ENCODE results near the gene SCARB2.

SCARB2 gene

GRCh38 chr4:76226418-76226817, 12.8 kb upstream of the SCARB2 start:
- DNase-seq = no peak

GRCh38 chr4:76224171-76224570, 10.5 kb upstream of the SCARB2 start:
- DNase-seq = no peak

GRCh38 chr4:76219299-76220055, 5.9 kb upstream of the SCARB2 start:
- no peak for DNase-seq

- DNase-seq = no peak
Measured at GRCh38 chr4:76216975-76217814, 3.6 kb upstream of the SCARB2 start.

DNA sequence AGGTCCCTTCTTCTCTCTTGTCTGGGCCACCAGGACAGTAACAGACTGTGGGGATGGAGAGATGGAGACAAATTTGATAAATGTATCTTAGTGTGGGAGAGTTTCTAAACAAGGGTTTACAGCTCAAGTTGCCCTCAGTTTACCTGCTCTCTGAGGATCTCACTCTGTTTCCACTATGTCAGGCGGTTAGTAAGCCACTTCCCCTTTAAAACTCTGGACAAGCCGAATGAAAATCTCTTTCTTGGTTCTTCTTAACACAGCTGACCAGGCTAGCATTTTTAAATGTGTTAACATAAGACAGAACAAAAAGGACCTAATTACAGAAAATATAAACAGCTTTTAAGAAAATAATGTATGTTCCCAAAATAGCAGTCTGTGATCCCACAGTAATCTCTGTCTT, 2.9 kb upstream of the SCARB2 start:
- no peak for DNase-seq

DNA sequence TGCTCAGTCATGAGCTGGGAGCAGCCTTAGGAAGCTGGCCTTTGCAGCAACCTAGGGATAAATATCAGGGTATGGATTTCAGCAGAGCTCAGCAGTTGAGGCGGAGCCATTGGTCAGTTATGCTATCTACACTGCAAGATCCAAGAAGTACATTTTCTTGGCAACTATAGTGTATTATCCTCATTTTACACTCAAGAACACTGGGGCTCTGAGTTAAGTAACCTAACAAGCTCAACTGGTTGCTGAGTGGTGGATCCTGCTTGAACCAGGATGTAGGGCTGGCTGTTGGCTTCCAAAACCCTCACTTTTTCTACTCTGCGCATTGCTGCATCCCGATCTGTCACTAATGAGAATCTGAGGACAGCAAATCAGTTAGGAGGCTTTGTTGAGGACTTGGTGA, 1.5 kb upstream of the SCARB2 start:
- DNase-seq = no peak

GRCh38 chr4:76214177-76214675, 602 bp upstream of the SCARB2 start:
- DNase-seq = no peak

- peak; percentile 19 for DNase-seq
Measured at GRCh38 chr4:76212851-76213414, 691 bp downstream of the SCARB2 start.

- DNase-seq = no peak
Measured at GRCh38 chr4:76211769-76212708, 1.6 kb downstream of the SCARB2 start.

- no peak for DNase-seq
Measured at GRCh38 chr4:76210452-76210851, 3.2 kb downstream of the SCARB2 start.

DNA sequence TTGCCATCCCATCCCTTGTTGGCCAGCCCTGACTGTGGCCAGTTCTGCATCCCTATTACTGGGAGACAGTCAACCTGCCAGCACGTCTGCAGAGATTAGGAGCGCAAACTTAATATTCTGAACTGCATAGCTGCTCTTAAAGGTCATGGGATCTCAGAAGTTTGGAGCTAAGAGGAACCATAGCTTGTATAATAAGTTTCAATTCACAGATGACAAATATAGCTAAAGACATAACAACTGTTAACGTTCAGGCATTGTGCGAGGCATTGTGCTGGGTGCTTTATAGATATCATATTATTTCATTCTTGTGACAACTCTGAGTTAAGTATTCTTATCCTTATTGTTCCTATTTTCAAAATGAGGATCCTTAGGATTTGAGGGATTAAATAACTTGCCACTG, 3.7 kb downstream of the SCARB2 start:
- DNase-seq = no peak

DNA sequence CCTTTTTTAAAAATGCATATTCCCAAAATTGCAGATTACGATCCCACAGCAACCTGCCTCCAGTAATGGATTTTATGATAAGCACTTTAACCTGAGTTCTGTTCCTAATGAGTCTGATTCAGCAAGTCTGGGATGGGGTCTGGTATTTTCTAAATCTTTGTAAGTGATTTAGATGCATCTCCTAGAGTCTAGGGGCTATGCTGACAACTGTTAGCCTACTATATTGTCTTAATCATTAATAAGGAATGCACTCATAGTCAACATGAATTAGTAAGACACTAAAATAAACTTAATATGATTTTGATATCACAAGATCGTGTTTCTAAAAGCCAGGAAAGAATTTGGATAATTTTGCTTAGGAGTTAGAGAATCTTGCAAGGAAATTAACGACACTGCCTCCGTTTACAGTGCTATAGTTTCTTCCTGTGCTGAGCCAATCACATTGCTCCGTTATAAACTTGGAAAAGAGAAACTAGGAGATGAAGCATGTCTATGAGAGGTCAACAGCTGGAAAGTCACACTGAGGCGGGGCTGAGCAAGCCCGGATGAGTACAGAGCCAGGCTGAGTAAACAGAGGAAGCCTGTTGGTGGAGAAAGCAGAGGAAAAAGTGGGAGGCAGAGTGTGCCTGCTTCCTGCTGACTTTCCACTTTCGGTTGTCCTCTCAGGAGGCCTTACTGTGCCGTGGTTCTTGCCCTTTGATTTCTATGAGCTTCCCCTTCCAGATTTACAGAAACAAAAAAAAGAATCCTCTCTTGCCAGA, 5.4 kb downstream of the SCARB2 start:
- DNase-seq = no peak

GRCh38 chr4:76207549-76207948, 6.1 kb downstream of the SCARB2 start:
- no peak for DNase-seq

- DNase-seq = no peak
Measured at GRCh38 chr4:76206222-76206942, 7.2 kb downstream of the SCARB2 start.

DNA sequence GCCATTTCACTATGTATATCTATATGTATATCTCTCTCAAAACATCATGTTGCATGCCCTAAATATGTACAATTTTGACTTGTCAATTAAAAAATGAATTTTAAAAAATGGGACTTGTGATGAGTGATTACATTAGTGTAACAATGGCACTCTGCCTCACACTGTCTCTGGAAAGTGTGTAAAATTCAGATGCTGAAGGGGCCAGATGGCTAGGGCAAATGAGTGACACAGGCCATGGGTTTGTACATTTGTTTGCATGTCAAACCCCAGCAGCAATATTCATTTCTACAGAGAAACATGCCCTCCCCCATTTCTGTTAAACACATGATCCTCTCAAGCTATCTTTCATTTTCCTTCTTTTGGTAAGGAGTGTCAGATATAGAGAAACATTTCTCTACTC, 8.1 kb downstream of the SCARB2 start:
- DNase-seq = no peak

- DNase-seq = no peak
Measured at GRCh38 chr4:76204936-76205335, 8.7 kb downstream of the SCARB2 start.

- no peak for DNase-seq
Measured at GRCh38 chr4:76203541-76203940, 10.1 kb downstream of the SCARB2 start.

- DNase-seq = no peak
Measured at GRCh38 chr4:76201276-76201675, 12.3 kb downstream of the SCARB2 start.

DNA sequence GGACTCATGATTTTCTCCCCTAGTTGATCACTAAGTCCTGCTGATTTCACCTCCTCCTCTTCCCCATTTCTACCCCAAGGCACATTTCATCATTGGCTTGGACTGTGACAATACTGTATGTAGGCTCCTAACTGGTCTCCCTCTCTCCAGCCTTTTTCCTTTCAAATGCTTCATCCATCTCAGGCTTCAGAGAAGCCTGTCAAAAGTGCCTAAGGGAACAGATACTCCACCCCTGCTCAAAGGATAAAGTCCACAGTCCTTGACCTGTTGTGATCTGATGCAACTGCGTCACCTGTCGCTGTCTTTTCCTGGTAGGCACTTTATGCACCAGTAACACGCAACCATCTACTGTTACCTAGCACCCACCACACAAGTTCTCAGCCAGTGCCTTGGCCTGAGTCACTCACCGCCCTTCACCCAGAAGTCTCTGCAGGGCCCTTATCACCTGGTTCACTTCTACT, 12.8 kb downstream of the SCARB2 start:
- DNase-seq = no peak

GRCh38 chr4:76199664-76200211, 13.9 kb downstream of the SCARB2 start:
- no peak for DNase-seq
